NCI-H460 (cell line): ENCODE measurements around the gene CHD9. TPM values are rescaled to one million over a fixed set of nuclear protein-coding genes. Genes with fewer than 3 reads are reported as not detected.

Source experiments
- DNase-seq: peaks from one replicate; pipeline ENCODE4 v3.0.0-alpha.2; 2016; ENCODE audit warnings: low read depth; ENCODE audit errors: extremely low read depth
- small RNA-seq, 2 experiments: library from RNA; depleted of rRNA; stranded (forward); fragments of <200 nt; gene quantifications; one replicate each; pipeline ENCODE3, GENCODE V24; 2014
- total RNA-seq: library from RNA; depleted of rRNA; stranded (reverse); fragments of >200 nt; shearing (Covaris generic); gene quantifications from 2 replicates; pipeline ENCODE4 v1.2.3, GENCODE V29; 2014; rRNA removed

CHD9 gene
- total RNA-seq, 1 experiment from 2014 or later: 38.8 TPM

DNA sequence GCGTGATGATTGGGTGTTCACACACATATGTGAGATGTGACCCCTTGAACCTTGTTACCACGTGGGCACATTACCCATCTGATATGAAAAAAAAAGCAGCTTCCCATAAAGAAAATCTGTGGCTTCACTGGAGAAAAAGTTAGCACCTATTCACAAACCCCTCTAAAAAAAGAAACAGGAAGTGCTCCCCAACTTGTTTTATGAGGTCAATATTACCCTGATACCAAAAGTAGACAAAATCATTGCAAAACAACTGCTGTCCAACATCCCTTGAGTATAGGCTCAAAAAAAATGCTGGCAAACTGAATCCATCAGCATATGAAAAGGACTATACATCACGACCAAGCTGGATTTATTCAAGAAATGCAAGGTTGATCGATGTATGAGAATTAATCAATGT lies 279.8 kb downstream of the CHD9 start:
- DNase-seq: no peak

GRCh38 chr16:53337294-53337693 lies 282.5 kb downstream of the CHD9 start:
- DNase-seq: no peak

DNA sequence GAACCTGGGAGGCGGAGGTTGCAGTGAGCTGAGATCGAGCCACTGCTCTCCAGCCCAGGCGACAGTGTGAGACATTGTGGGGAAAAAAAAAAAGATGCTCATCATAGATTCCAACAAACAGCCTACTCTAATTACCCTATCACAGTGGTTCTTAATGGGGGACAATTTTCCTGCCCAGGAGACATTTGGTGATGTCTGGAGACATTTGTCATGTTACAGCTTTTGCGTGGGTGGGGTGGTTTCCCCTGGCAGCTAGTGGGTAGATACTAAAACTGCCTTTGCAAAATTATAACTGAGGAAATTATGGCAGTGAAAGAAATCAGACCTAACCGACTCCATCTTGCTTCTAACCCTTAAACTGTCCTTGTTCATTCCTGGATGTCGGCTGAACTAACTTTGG lies 287.0 kb downstream of the CHD9 start:
- DNase-seq: no peak

- DNase-seq: no peak
Measured at GRCh38 chr16:53355064-53355463, 300.3 kb downstream of the CHD9 start.

- no peak for DNase-seq
Measured at GRCh38 chr16:53356478-53357207, 301.9 kb downstream of the CHD9 start.

DNA sequence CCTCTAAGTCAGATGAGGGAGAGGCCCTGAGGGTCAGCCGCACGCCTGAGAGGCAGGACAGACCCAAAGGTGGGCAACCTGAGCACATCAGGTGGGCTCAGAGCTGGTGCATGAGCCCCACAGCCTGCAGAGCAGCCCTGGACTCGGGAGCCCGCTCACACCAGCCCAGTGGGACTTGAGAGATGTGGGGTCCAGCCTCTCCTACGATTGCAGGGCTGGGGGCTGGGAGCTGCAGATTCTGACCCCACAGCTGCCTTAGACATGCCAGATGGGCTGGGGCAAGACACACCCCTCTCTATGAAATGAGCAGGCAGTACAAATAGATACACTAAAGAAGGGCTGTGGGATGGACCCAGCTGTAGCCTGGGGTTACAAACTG lies 302.4 kb downstream of the CHD9 start:
- DNase-seq: no peak

- DNase-seq: no peak
Measured at GRCh38 chr16:53357955-53358354, 303.2 kb downstream of the CHD9 start.

DNA sequence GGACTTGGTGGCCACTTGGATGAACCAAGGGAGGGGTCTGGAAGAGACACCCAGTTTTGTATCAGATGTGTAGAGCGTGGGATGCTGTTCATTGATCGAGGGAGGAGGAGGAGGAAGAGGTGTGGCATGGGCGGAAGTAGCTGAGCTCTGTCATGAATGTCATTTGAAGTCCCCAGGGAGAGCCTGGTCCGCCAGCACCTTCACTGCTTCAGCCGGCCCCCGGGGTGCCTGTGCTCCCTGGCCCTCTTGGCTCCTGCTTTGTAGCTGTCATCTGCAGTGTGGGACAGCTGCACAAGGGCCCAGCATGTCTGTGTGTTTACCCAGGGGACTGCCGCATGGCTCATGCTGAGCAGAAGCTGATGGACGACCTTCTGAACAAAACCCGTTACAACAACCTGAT lies 304.1 kb downstream of the CHD9 start:
- no peak for DNase-seq

DNA sequence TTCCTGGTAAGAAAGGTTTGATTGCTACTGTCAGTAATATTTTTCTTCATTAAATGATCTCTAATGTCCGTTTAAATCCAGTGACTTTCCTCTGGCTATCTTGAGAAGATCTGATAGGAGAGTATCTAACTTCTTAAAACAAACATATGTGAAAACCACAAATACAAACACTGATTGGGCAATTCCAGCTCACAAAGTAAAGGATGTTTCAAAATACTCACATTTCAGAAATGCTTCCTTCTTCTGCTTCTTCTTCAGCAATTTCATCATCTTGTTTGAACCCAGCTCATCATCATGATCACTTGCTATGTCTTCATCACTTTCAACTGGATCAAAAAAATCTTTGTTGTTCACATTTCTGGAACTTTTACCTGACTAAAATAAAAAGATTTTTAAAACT lies 315.1 kb downstream of the CHD9 start:
- DNase-seq: peak; percentile 6

- no peak for DNase-seq
Measured at GRCh38 chr16:53370827-53371226, 316.0 kb downstream of the CHD9 start.

DNA sequence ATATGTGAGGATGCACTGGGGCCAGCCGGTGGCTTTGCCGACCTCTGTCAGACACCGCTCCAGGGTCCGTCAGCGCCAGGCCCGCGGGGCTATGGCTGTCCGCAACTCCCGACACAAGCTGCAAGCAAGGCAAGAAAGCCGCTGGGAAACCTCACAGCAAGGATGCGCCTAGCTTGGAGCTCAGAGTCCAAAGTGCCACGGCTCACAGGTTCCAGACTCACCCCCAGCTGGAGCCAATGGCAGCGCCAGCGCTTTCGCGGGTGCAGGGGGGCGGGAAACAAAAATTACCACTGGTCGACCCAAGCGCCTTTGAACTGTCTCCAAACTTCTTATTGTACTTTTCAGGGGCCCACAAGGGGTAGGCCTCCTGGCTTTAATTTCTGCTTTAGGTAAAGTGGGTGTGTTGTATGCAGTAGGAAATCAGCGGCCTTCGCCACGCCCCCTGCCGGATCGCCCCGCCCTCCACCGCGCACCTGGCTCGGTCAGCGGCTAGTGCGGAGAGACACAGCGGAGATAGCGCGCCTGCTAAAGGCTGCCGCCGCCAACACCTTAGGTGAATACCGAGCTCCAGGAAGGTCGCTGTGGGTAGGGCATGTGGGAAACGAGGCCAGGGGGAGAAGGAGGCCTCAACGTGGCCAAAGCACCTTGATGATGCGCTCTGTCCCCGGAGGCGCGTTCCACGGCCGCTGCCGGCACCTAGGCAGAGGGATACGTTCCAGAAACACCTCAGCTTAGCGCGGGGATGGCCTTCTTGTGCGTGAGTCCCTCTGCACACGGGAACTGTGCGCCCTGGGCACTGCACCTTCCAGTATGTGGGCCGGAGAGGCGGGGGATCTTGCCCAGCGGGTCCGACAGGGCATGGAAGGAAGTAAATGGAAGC lies 318.4 kb downstream of the CHD9 start:
- no peak for DNase-seq

GRCh38 chr16:53374800-53375199 lies 320.0 kb downstream of the CHD9 start:
- no peak for DNase-seq

- DNase-seq: no peak
Measured at GRCh38 chr16:53378138-53378537, 323.3 kb downstream of the CHD9 start.

Small RNA genes lying within 50 kb of the gene (small RNA-seq; reads per million reads assigned to genes)
- gene RF01210: 0.02 to 0.06 reads per million in 2 experiments
- 0 to 0.06 reads per million in 2 experiments for gene RNA5SP427

Other genes starting within 250 kb of the CHD9 start
- 0.57 and 0.84 TPM in 2 replicates for gene CHD9NB, start 2.1 kb upstream of the CHD9 start, total RNA-seq